H9 (cell line): ENCODE results near the gene NMRAL1. TPM values are rescaled to one million over a fixed set of nuclear protein-coding genes. Genes with fewer than 3 reads are reported as not detected.

Experiments used
- DNase-seq: peaks from one replicate; pipeline ENCODE4 v3.0.0-alpha.2; 2017
- H2AFZ ChIP-seq: one replicate; pipeline ENCODE4 v1.6.1; 2013; ENCODE audit warnings: mild to moderate bottlenecking, low read length, control low read depth, moderate library complexity
- H2AK5ac ChIP-seq: 2 replicates; pipeline ENCODE4 v1.6.1; 2013; ENCODE audit warnings: low read length, control low read depth, mixed read lengths; ENCODE audit not compliant: insufficient read length
- H2BK120ac ChIP-seq: one replicate; pipeline ENCODE4 v1.6.1; 2013; ENCODE audit warnings: low read depth, mild to moderate bottlenecking, low read length, control low read depth, inconsistent platforms; ENCODE audit not compliant: poor library complexity, severe bottlenecking
- H2BK12ac ChIP-seq: 2 replicates; pipeline ENCODE4 v1.6.1; 2013; ENCODE audit warnings: low read length, control low read depth, mixed read lengths, low read depth; ENCODE audit not compliant: insufficient read length
- H2BK15ac ChIP-seq: 2 replicates; pipeline ENCODE4 v1.6.1; 2013; ENCODE audit warnings: low read depth, low read length, control low read depth
- H2BK20ac ChIP-seq: one replicate; pipeline ENCODE4 v1.6.1; 2013; ENCODE audit warnings: low read depth, mild to moderate bottlenecking, low read length, control low read depth, inconsistent platforms; ENCODE audit not compliant: poor library complexity, severe bottlenecking
- H2BK5ac ChIP-seq: 2 replicates; pipeline ENCODE4 v1.6.1; 2013; ENCODE audit warnings: low read length, control low read depth, mixed read lengths; ENCODE audit not compliant: insufficient read length
- H3K14ac ChIP-seq: 2 replicates; pipeline ENCODE4 v1.6.1; 2013; ENCODE audit warnings: low read length, control low read depth; ENCODE audit not compliant: insufficient read depth
- H3K18ac ChIP-seq: 2 replicates; pipeline ENCODE4 v1.6.1; 2013; ENCODE audit warnings: low read depth, mild to moderate bottlenecking, mixed read lengths, low read length, control low read depth; ENCODE audit not compliant: insufficient read length
- H3K23ac ChIP-seq: 2 replicates; pipeline ENCODE4 v1.6.1; 2013; ENCODE audit warnings: low read length, control low read depth, mixed read lengths, low read depth; ENCODE audit not compliant: insufficient read length
- H3K23me2 ChIP-seq: 2 replicates; pipeline ENCODE4 v1.6.1; 2013; ENCODE audit warnings: low read depth, mild to moderate bottlenecking, mixed read lengths, low read length, control low read depth; ENCODE audit not compliant: insufficient read length, poor library complexity, severe bottlenecking
- H3K27ac ChIP-seq: 2 replicates; pipeline ENCODE4 v1.5.1; 2013; ENCODE audit warnings: low read length, control low read depth, mixed read lengths, low read depth; ENCODE audit not compliant: insufficient read length
- H3K27me3 ChIP-seq: 2 replicates; pipeline ENCODE4 v1.6.1; 2013; ENCODE audit warnings: low read length, control low read depth, inconsistent platforms; ENCODE audit not compliant: insufficient read depth
- H3K4ac ChIP-seq: 2 replicates; pipeline ENCODE4 v1.6.1; 2013; ENCODE audit warnings: low read depth, mild to moderate bottlenecking, control low read depth, inconsistent platforms, low read length, moderate library complexity
- H3K4me1 ChIP-seq: 2 replicates; pipeline ENCODE4 v1.6.1; 2013; ENCODE audit warnings: low read length, control low read depth, inconsistent platforms; ENCODE audit not compliant: insufficient read depth
- H3K4me2 ChIP-seq: 2 replicates; pipeline ENCODE4 v1.6.1; 2013; ENCODE audit warnings: low read length, control low read depth, mixed read lengths; ENCODE audit not compliant: insufficient read length, insufficient read depth
- H3K56ac ChIP-seq: 2 replicates; pipeline ENCODE4 v1.6.1; 2013; ENCODE audit warnings: low read depth, mild to moderate bottlenecking, mixed read lengths, low read length, control low read depth; ENCODE audit not compliant: insufficient read length
- H3K79me1 ChIP-seq: 2 replicates; pipeline ENCODE4 v1.6.1; 2013; ENCODE audit warnings: low read depth, mild to moderate bottlenecking, moderate library complexity, low read length, control low read depth, inconsistent platforms; ENCODE audit not compliant: insufficient read depth, poor library complexity, severe bottlenecking
- H3K79me2 ChIP-seq: 2 replicates; pipeline ENCODE4 v1.6.1; 2013; ENCODE audit warnings: low read length, control low read depth, inconsistent platforms; ENCODE audit not compliant: insufficient read depth
- H3K9ac ChIP-seq: 2 replicates; pipeline ENCODE4 v1.6.1; 2013; ENCODE audit warnings: low read length, control low read depth, mixed read lengths; ENCODE audit not compliant: insufficient read length; ENCODE audit errors: extremely low read depth
- H3K9me3 ChIP-seq: one replicate; pipeline ENCODE4 v1.6.1; 2013; ENCODE audit warnings: low read depth, low read length, inconsistent platforms; ENCODE audit not compliant: control insufficient read depth
- H3T11ph ChIP-seq: one replicate; pipeline ENCODE4 v1.6.1; 2013; ENCODE audit warnings: mild to moderate bottlenecking, low read length, control low read depth, inconsistent platforms
- H4K20me1 ChIP-seq: one replicate; pipeline ENCODE4 v1.6.1; 2013; ENCODE audit not compliant: control insufficient read depth, insufficient read length, insufficient read depth
- H4K5ac ChIP-seq: 2 replicates; pipeline ENCODE4 v1.6.1; 2013; ENCODE audit warnings: low read depth, mild to moderate bottlenecking, mixed read lengths, low read length, control low read depth; ENCODE audit not compliant: insufficient read length
- H4K8ac ChIP-seq: replicated peaks from 2 replicates; pipeline ENCODE4 v1.6.1; 2013; ENCODE audit warnings: low read length, control low read depth, mixed read lengths, low read depth; ENCODE audit not compliant: insufficient read length
- H4K91ac ChIP-seq: 2 replicates; pipeline ENCODE4 v1.6.1; 2013; ENCODE audit warnings: low read depth, mild to moderate bottlenecking, moderate library complexity, mixed read lengths, low read length, control low read depth; ENCODE audit not compliant: insufficient read length
- H3K27ac Mint-ChIP-seq, 3 experiments: 2 replicates in 2 of 3; 3 replicates in 1 of 3; pipeline ENCODE4 v1.8.0; 2020 to 2021; ENCODE audit warnings: mixed read lengths in 3 of 3, mild to moderate bottlenecking in 1 of 3, moderate library complexity in 1 of 3
- H3K27me3 Mint-ChIP-seq: 2 replicates; pipeline ENCODE4 v1.8.0; 2021; ENCODE audit warnings: low read depth, mild to moderate bottlenecking, moderate library complexity, mixed read lengths
- H3K36me3 Mint-ChIP-seq, 3 experiments: 2 replicates in 2 of 3; 3 replicates in 1 of 3; pipeline ENCODE4 v1.8.0; 2020 to 2021; ENCODE audit warnings: low read depth in 3 of 3, mixed read lengths in 3 of 3; ENCODE audit not compliant: insufficient read depth in 1 of 3
- H3K4me1 Mint-ChIP-seq, 2 experiments: 2 replicates each; pipeline ENCODE4 v1.8.0; 2020; ENCODE audit warnings: mixed read lengths in 2 of 2
- H3K4me3 Mint-ChIP-seq, 2 experiments: 2 replicates in 1 of 2; 3 replicates in 1 of 2; pipeline ENCODE4 v1.8.0; 2020 to 2021; ENCODE audit warnings: mild to moderate bottlenecking in 2 of 2, mixed read lengths in 2 of 2, moderate library complexity in 1 of 2
- H3K9me3 Mint-ChIP-seq, 2 experiments: 2 replicates in 1 of 2; 3 replicates in 1 of 2; pipeline ENCODE4 v1.8.0; 2020; ENCODE audit warnings: mild to moderate bottlenecking in 2 of 2, mixed read lengths in 2 of 2, moderate library complexity in 1 of 2
- WGBS: extraction: QIAGEN DNeasy Blood & Tissue Kit; methylation state at CpG from one replicate; pipeline ENCODE4 v1.1.7; 2013; ENCODE audit warnings: missing lambda C conversion rate, low lambda C conversion rate, mixed read lengths; ENCODE audit not compliant: insufficient read length; ENCODE audit errors: extremely low coverage; 5-methylcytosine and 5-hydroxymethylcytosine counted together
- total RNA-seq: library from RNA; stranded (reverse); gene quantifications from 2 replicates; pipeline ENCODE4 v1.2.1, GENCODE V29; 2021
- TF ChIP-seq, protein P1 (sequence below): fragments of 200-600 bp; sonication (generic); conservative IDR thresholded peaks from 3 replicates; pipeline ENCODE4 v1.8.0; 2021; ENCODE audit warnings: antibody characterized with exemption, mild to moderate bottlenecking

The NMRAL1 gene
- total RNA-seq, 1 experiment from 2014 or later = 78.9 TPM

DNA sequence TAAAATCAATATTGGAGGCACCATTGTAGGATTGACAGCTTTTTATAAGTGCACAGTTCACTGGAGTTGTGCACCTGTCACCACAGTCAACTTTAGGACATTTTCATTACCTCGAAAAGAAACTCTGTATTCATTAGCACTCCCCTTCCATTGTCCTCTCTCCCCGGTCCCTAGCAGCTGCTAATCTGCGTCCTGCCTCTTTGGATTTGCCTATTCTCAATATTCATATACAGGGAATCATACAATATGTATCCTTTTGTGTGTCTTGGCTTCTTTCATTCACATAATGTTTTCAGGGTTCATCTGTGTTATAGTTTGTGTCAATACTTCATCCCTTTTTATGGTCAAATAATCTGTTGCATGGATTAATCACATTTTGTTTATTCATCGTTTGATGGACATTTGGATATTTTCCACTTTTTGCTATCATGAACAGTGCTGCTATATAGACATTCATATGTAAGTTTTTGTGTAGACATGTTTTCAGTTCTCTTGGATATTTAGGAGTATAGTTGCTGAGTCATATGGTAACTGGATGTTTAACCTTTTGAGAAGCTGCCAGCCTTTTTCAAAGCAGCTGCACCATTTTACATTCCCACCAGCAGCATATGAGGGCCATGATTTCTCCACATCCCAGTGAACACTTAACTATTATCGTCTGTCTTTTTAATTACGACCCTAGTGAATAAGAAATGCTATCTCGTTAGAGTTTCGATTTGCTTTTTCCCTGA lies 38.9 kb downstream of the NMRAL1 start:
- Histone ChIP-seq H4K5ac (no peak overlapping the region), H3K4me2 (no peak overlapping the region), H3K27ac (no peak overlapping the region), H3K4ac (no peak overlapping the region), H2BK15ac (no peak overlapping the region), H2BK12ac (no peak overlapping the region), H2BK120ac (no peak overlapping the region), H3K18ac (no peak overlapping the region), H3K27me3 (no peaks in the 10 kb centered on the region), H3K14ac (no peak overlapping the region), H2BK5ac (no peak overlapping the region), H3K79me2 (no peaks in the 10 kb centered on the region), H3K23me2 (no peaks in the 10 kb centered on the region), H2AK5ac (no peak overlapping the region), H3K4me1 (no peaks in the 10 kb centered on the region), H3K56ac (no peak overlapping the region), H4K8ac (no peak overlapping the region), H3K79me1 (no peaks in the 10 kb centered on the region), H3T11ph (no peak overlapping the region), H2BK20ac (no peak overlapping the region), H3K9ac (no peak overlapping the region), H3K9me3 (no peaks in the 10 kb centered on the region), H3K23ac (no peak overlapping the region), H4K91ac (no peak overlapping the region), H2AFZ (no peak overlapping the region), H4K20me1 (no peaks in the 10 kb centered on the region)
- WGBS = no CpG with 5 or more reads among the region's 8 CpGs
- TF ChIP-seq, protein P1, sequence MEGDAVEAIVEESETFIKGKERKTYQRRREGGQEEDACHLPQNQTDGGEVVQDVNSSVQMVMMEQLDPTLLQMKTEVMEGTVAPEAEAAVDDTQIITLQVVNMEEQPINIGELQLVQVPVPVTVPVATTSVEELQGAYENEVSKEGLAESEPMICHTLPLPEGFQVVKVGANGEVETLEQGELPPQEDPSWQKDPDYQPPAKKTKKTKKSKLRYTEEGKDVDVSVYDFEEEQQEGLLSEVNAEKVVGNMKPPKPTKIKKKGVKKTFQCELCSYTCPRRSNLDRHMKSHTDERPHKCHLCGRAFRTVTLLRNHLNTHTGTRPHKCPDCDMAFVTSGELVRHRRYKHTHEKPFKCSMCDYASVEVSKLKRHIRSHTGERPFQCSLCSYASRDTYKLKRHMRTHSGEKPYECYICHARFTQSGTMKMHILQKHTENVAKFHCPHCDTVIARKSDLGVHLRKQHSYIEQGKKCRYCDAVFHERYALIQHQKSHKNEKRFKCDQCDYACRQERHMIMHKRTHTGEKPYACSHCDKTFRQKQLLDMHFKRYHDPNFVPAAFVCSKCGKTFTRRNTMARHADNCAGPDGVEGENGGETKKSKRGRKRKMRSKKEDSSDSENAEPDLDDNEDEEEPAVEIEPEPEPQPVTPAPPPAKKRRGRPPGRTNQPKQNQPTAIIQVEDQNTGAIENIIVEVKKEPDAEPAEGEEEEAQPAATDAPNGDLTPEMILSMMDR = no peak
- no peak overlapping the region; a peak in 1 of 7 replicates for H3K27ac Mint-ChIP-seq
- peaks cover 28 to 73% (median 56%) of the 10 kb centered on the region in 3 experiments; a peak in 6 of 7 replicates for H3K36me3 Mint-ChIP-seq
- H3K27me3 Mint-ChIP-seq = no peaks in the 10 kb centered on the region
- H3K9me3 Mint-ChIP-seq = no peaks in the 10 kb centered on the region
- no peaks in the 10 kb centered on the region for H3K4me1 Mint-ChIP-seq
- no peak for DNase-seq
- no peak overlapping the region for H3K4me3 Mint-ChIP-seq
